Peyer's patch (tissue), 4 donors: ENCODE measurements around the gene KCTD1.

Experiments used
- POLR2A ChIP-seq, 2 donors: fragments of 450-650 bp; IDR thresholded peaks; one replicate each; pipeline ENCODE4 v1.5.1; 2017; ENCODE audit warnings: antibody characterized with exemption in 2 of 2, mild to moderate bottlenecking in 2 of 2, moderate library complexity in 2 of 2
- TF ChIP-seq, protein P1 (sequence below), 6 experiments: fragments of 450-650 bp in 4 of 6; fragments of 200-600 bp in 2 of 6; sonication (generic) in 1 of 6; IDR thresholded peaks; one replicate each; pipeline ENCODE4 v1.5.1; 2017 to 2019; ENCODE audit warnings: antibody characterized with exemption in 6 of 6, mild to moderate bottlenecking in 3 of 6, moderate library complexity in 1 of 6

DNA sequence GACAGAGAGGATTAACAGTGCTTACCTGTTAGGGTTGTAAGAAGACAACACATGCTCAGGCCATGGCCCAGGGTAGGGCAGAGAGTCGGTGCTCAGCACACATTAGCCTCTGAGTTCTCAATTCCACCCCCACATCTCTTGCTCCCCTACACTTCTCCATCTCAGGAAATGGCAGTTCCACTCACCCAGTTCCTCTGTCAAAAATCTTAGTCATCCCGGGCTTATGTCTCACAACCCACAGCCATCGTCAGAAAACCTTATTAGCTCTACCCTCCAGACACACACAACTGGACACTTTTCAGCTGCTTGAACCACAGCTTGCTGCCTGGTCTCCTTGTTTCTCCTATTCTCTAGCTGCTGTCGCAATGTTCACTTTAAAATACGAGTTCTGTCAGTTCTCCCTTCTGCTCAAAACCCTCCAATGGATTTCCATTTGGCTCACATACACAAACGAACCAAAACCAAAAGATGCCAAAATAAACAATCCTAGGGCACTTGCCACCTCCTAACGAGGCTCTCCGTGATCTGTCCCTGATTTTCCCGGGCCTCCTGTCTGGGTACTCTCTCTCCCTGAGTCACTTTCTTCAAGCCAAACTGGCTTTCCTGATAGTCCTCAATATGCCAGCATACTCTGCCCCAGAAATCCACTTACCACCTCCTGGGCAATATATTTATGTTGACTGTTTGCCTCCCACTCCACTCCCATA, 89.7 kb downstream of the KCTD1 start:
- TF ChIP-seq, protein P1, sequence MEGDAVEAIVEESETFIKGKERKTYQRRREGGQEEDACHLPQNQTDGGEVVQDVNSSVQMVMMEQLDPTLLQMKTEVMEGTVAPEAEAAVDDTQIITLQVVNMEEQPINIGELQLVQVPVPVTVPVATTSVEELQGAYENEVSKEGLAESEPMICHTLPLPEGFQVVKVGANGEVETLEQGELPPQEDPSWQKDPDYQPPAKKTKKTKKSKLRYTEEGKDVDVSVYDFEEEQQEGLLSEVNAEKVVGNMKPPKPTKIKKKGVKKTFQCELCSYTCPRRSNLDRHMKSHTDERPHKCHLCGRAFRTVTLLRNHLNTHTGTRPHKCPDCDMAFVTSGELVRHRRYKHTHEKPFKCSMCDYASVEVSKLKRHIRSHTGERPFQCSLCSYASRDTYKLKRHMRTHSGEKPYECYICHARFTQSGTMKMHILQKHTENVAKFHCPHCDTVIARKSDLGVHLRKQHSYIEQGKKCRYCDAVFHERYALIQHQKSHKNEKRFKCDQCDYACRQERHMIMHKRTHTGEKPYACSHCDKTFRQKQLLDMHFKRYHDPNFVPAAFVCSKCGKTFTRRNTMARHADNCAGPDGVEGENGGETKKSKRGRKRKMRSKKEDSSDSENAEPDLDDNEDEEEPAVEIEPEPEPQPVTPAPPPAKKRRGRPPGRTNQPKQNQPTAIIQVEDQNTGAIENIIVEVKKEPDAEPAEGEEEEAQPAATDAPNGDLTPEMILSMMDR (IDR thresholded peaks at IDR 0.05), result no peak
- TF ChIP-seq POLR2A (IDR thresholded peaks at IDR 0.05), result no peak
